Astrocyte of the cerebellum (primary cell): Measurements from ENCODE around the gene LEFTY1.
"Not testable (repeated sequence)": the region's sequence is repeated elsewhere in the genome, so short reads cannot be mapped to it uniquely, and the experiment has no call there.

Source experiments
- DNase-seq: peaks from one replicate; pipeline ENCODE4 v3.0.0-alpha.2; 2011; ENCODE audit warnings: low read depth
- H3K4me3 ChIP-seq: 2 replicates; pipeline ENCODE4 v1.5.1; 2011; ENCODE audit warnings: mild to moderate bottlenecking, low read depth, low read length, moderate library complexity
- CTCF ChIP-seq: IDR thresholded peaks from 2 replicates; pipeline ENCODE4 v1.5.1; 2012; ENCODE audit warnings: low read length, low read depth, moderate library complexity, mild to moderate bottlenecking; ENCODE audit errors: missing control alignments
- in situ Hi-C: cut with HindIII; loops from 2 replicates; pipeline ENCODE4 v1.10.0; 2017; ENCODE audit warnings: low sequenced_read_pairs

LEFTY1 gene

GRCh38 chr1:225840713-225841112, 48.2 kb downstream of the LEFTY1 start:
- DNase-seq: no peak
- TF ChIP-seq CTCF: no peak
- no peak overlapping the region for H3K4me3 ChIP-seq
- in situ Hi-C loops: no loop called here

GRCh38 chr1:225840223-225840610, 48.7 kb downstream of the LEFTY1 start:
- in situ Hi-C loops: no loop called here

GRCh38 chr1:225838793-225839192, 50.2 kb downstream of the LEFTY1 start:
- in situ Hi-C loops: no loop called here
- H3K4me3 ChIP-seq: no peak overlapping the region
- DNase-seq: no peak
- no peak for TF ChIP-seq CTCF

More at GRCh38 chr1:225840223-225840610, 48.7 kb downstream of the LEFTY1 start:
- TF ChIP-seq CTCF: no peak
- no peak for DNase-seq
- H3K4me3 ChIP-seq: no peak overlapping the region

- DNase-seq, in situ Hi-C loops, H3K4me3 ChIP-seq: not testable (repeated sequence)
Observed at GRCh38 chr1:225836296-225836695, 52.6 kb downstream of the LEFTY1 start.
